HG03060 (cell line): ENCODE measurements around the gene TBC1D20.
"Not testable (repeated sequence)": the region's sequence is repeated elsewhere in the genome, so short reads cannot be mapped to it uniquely, and the experiment has no call there.

Experiments
- ATAC-seq: cut with Tn5 transposase; IDR thresholded peaks from one replicate; pipeline ENCODE4 v1.9.1; 2021; ENCODE audit warnings: low read depth, moderate number of reproducible peaks; ENCODE audit not compliant: unreplicated experiment

The TBC1D20 gene

GRCh38 chr20:462199-462991 is at the start of gene TBC1D20:
TSS of gene TBC1D20 (minus strand) at chr20:462533. CDS start at chr20:462405, 128 bp downstream.
- ATAC-seq = peak; percentile 89

- ATAC-seq = not testable (repeated sequence)
Observed at GRCh38 chr20:510328-511057, 48.2 kb upstream of the TBC1D20 start.

- ATAC-seq = not testable (repeated sequence)
Observed at GRCh38 chr20:508364-508787, 46.0 kb upstream of the TBC1D20 start.

GRCh38 chr20:507761-508332 is 45.5 kb upstream of the TBC1D20 start:
- ATAC-seq = no peak

- ATAC-seq = no peak
Observed at GRCh38 chr20:507006-507758, 44.8 kb upstream of the TBC1D20 start.

GRCh38 chr20:504632-505075 is 42.3 kb upstream of the TBC1D20 start:
- ATAC-seq = no peak

GRCh38 chr20:503048-503737 is 40.9 kb upstream of the TBC1D20 start:
- ATAC-seq = no peak

GRCh38 chr20:497979-498378 is 35.6 kb upstream of the TBC1D20 start:
- ATAC-seq = no peak

- ATAC-seq = no peak
Observed at GRCh38 chr20:496126-496696, 33.9 kb upstream of the TBC1D20 start.

- no peak for ATAC-seq
Observed at GRCh38 chr20:492159-492558, 29.8 kb upstream of the TBC1D20 start.

- no peak for ATAC-seq
Observed at GRCh38 chr20:487655-488054, 25.3 kb upstream of the TBC1D20 start.

- no peak for ATAC-seq
Observed at GRCh38 chr20:483815-484644, 21.7 kb upstream of the TBC1D20 start.

- ATAC-seq = no peak
Observed at GRCh38 chr20:481167-481566, 18.8 kb upstream of the TBC1D20 start.

GRCh38 chr20:480044-480443 is 17.7 kb upstream of the TBC1D20 start:
- ATAC-seq = no peak

GRCh38 chr20:479487-479886 is 17.2 kb upstream of the TBC1D20 start:
- ATAC-seq = no peak

GRCh38 chr20:478949-479429 is 16.7 kb upstream of the TBC1D20 start:
- ATAC-seq = no peak

GRCh38 chr20:478010-478948 is 15.9 kb upstream of the TBC1D20 start:
- no peak for ATAC-seq
